ENCODE measurements around the gene PTOV1. TPM values are rescaled to one million over a fixed set of nuclear protein-coding genes. Genes with fewer than 3 reads are reported as not detected.

Gene PTOV1
- total RNA-seq, 6 donors from 2014 or later: 60.2 to 136 (median 106) TPM

DNA sequence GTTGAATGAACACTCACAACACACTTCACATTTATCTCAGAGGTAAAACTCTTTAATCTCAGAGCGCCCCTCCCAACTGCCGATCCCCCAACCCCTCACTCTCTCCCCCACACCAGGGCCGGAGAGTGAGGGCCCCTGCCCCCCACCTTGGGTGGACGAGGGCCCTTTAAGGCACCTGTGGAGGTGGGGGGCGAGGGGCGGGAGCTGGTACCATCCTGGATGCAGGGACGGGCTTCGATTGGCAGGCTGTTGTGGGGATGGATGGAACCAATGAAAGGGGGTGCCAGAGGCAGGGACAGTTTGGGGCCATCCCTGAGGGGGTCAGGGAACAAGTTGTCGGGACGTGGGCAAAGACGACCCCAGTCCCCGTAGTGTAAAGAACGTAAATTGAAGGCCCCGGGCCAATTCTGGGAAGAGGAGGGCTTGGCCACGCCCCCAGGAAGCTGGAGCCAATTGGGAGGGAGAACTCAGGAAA lies 18.1 kb downstream of the PTOV1 start:
- Histone ChIP-seq H3K4me3 (peak overlapping the region in 3 of 4 donors; percentile 53 to 78 (median 53)), H3K27ac (peak overlapping the region; percentile 88 to 94 (median 93)), H3K27me3 (no peaks in the 10 kb centered on the region), H3K9me3 (no peaks in the 10 kb centered on the region), H3K36me3 (peaks cover 0 to 26% (median 10%) of the 10 kb centered on the region in 4 donors), H3K4me1 (peaks cover 44 to 53% (median 47%) of the 10 kb centered on the region in 4 donors)
- WGBS, 2 donors: 3% methylated on average over 15 of the region's 15 CpGs
- DNase-seq (peak in 1 of 2 donors; percentile 76), ATAC-seq (ENCODE audit: low FRiP score in 2 of 2) (peak; percentile 0 to 2)
- TF ChIP-seq POLR2AphosphoS5 (IDR thresholded peaks at IDR 0.05) (peak in 1 of 2 donors; percentile 30), EP300 (IDR thresholded peaks at IDR 0.05) (no peak)

DNA sequence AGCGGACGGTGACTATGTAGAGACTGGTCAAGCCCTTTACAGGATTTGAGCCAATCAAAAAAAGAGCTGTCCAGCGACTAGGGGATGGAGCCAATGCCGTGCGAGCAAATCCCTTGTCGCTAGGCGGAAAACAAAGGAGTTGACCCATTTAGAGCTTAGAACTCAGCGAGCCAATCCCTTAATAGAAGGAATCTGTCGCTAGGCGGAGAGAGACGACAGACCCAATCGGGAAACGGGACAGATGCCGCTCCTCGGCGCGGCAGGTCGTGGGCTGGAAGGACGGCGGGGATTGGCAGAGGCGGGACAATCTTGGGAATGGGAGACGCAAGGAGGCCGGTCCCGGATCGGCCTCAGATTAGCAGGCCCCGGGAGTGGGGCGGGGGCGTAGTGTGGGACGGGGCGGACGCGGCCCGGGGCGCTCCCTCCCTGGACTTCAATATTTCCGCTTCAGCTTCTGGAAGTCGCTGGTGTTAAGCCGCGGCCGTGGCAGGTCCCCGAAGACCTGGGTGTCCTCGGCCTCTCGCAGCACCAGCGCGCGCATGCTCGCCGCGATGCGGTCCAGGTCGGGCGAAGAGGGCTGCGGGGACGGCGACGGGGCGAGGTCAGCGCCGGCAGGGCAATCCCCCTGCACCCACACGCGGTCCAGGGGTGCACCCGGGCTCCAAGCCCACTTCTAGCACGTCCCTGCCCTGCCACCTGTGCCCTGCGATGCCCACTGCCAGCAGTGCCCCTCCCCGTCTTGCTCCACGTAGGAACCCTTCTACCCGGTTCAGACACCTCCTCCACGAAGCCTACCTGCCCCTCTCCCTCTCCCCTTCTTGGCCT lies 18.7 kb downstream of the PTOV1 start:
- Histone ChIP-seq H3K4me1 (peaks cover 43 to 60% (median 47%) of the 10 kb centered on the region in 4 donors), H3K9me3 (no peaks in the 10 kb centered on the region), H3K36me3 (peaks cover 0 to 19% (median 7%) of the 10 kb centered on the region in 4 donors), H3K27me3 (no peaks in the 10 kb centered on the region), H3K27ac (peak overlapping the region; percentile 88 to 94 (median 93)), H3K4me3 (peak overlapping the region; percentile 17 to 78 (median 53))
- TF ChIP-seq POLR2A (IDR thresholded peaks at IDR 0.05) (peak in 2 of 4 donors; percentile 87 to 89), POLR2AphosphoS5 (IDR thresholded peaks at IDR 0.05) (peak; percentile 72 to 83), EP300 (IDR thresholded peaks at IDR 0.05) (no peak)
- TF ChIP-seq, protein P1, sequence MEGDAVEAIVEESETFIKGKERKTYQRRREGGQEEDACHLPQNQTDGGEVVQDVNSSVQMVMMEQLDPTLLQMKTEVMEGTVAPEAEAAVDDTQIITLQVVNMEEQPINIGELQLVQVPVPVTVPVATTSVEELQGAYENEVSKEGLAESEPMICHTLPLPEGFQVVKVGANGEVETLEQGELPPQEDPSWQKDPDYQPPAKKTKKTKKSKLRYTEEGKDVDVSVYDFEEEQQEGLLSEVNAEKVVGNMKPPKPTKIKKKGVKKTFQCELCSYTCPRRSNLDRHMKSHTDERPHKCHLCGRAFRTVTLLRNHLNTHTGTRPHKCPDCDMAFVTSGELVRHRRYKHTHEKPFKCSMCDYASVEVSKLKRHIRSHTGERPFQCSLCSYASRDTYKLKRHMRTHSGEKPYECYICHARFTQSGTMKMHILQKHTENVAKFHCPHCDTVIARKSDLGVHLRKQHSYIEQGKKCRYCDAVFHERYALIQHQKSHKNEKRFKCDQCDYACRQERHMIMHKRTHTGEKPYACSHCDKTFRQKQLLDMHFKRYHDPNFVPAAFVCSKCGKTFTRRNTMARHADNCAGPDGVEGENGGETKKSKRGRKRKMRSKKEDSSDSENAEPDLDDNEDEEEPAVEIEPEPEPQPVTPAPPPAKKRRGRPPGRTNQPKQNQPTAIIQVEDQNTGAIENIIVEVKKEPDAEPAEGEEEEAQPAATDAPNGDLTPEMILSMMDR (IDR thresholded peaks at IDR 0.05): peak in 2 of 6 experiments; percentile 25 to 33
- DNase-seq: peak; percentile 95
- peak; percentile 89 to 93 for ATAC-seq (ENCODE audit: low FRiP score in 2 of 2)
- 0 to 1% methylated on average over 17 to 39 of the region's 67 CpGs for WGBS, 2 donors

DNA sequence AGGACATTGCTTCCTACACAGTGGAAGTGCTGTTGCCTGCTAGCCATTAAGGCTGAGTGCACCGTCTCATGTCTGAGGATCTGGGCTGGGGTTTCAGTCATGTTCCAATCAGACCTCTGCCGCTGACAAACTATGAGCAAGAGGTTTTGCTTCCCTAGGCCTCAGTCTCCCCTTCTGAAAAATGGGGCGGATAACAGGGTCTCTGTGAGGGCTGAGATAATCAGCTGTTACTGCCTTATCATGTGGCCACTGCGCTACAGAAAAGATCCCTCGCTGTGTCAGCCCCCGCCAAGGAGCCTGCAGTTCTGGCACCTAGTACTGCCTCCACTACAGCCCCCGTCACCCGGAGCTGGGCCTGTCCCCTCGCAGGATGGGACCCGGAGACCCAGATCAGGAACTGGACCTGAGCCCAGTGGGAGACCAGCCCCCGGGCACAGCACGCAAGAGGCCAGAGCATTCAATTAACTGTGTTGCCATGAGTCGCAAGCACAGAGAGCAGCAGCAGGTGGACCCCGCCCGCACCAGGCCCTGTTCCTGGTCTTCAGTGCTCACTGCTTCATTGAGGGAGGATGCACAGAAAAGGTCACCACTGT lies 19.4 kb downstream of the PTOV1 start:
- DNase-seq (peak in 1 of 2 donors; percentile 69), ATAC-seq (ENCODE audit: low FRiP score in 2 of 2) (no peak)
- 77% methylated on average over 15 of the region's 15 CpGs; no CpG with 5 or more reads in 1 of the 2 donors for WGBS, 2 donors
- TF ChIP-seq POLR2AphosphoS5 (IDR thresholded peaks at IDR 0.05) (no peak), POLR2A (IDR thresholded peaks at IDR 0.05) (no peak), EP300 (IDR thresholded peaks at IDR 0.05) (no peak)
- TF ChIP-seq, protein P1 (IDR thresholded peaks at IDR 0.05): no peak
- Histone ChIP-seq H3K27ac (peak overlapping the region; percentile 87 to 94 (median 90)), H3K36me3 (peaks cover 0 to 14% (median 7%) of the 10 kb centered on the region in 4 donors), H3K4me3 (peak overlapping the region; percentile 17 to 78 (median 53)), H3K27me3 (no peaks in the 10 kb centered on the region), H3K4me1 (peaks cover 42 to 61% (median 48%) of the 10 kb centered on the region in 4 donors), H3K9me3 (no peaks in the 10 kb centered on the region)

DNA sequence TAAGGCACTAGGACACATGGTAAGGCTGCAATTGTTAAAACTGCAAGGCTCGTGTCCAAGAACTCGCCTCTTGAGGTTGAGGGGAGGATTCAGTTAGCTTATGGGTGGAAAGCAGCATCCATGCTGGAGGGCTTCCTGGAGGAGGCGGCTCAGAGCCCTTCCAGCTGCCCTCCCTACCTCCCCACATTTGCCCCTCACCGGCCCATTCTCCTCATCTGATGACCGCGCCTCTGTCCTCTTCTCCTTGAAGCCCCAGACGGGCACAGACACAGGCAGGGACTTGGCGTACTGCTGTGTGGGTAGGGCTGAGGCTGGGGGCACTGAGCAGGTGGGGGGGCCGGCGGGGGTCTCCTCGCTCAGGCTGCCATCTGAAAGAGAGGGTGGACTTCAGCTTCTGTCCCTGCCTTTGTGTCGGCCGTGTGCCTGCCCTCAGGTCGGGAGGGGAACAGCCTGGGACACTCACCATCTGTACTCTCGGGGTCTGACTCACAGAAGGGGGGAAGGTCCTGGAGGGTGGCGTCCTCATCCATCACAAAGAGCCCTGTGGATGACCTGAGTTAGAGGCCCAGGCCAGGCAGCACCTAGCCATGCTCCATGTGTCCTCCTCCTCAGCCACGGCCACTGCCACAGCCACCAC lies 20.5 kb downstream of the PTOV1 start:
- Histone ChIP-seq H3K9me3 (no peaks in the 10 kb centered on the region), H3K4me3 (no peak overlapping the region), H3K36me3 (peaks cover 0 to 14% (median 7%) of the 10 kb centered on the region in 4 donors), H3K27ac (no peak overlapping the region), H3K27me3 (no peaks in the 10 kb centered on the region), H3K4me1 (peaks cover 36 to 55% (median 43%) of the 10 kb centered on the region in 4 donors)
- ATAC-seq (ENCODE audit: low FRiP score in 2 of 2) (no peak), DNase-seq (no peak)
- WGBS, 2 donors: 94 to 97% methylated on average over 7 to 17 of the region's 17 CpGs
- no peak for TF ChIP-seq POLR2A (IDR thresholded peaks at IDR 0.05)
- no peak for TF ChIP-seq EP300 (IDR thresholded peaks at IDR 0.05)

DNA sequence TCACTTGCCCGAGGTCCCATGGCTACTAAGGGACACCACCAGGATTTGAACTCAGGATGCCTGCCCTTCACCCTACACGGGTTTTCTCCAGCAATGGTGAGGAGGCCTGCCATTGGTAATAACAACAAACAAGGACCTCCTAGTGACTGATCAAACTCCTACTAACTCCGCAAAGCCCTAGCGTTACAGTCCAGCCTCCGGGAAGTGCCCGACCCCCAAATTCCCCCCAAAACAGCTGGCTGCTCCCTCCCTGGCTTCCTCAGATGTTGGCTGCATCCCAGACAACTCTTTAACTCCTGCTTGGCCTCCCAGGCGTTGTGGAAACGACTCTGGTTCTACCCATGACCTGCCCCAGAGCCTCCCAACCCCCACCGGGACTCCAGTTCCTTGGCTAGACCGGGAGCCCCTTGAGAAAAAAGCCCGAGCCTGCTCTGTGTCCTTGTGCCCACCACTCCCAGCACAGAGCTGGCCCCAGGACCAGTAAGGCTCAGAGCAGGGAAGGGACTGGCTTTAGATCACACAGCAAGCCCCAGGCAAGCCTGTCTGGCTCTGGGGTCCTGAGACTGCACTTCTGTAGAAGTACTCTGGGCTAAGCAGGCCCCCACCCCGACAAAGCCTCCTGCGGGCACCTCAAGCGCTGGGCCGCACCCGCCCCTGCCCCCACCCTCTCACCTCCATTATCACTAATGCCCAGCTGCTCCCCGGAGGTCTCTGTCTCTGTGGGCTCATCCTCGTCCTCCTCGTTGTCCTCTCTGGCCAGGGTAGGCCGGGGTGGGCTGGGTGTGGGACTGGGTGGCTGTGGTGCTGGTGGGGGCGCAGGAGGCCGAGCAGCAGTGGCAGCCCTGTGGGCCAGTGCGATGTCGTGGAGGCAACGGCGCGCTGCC lies 21.5 kb downstream of the PTOV1 start:
- no peak for DNase-seq
- Histone ChIP-seq H3K27ac (peak overlapping the region in 1 of 4 donors; percentile 32), H3K4me3 (no peak overlapping the region), H3K9me3 (no peaks in the 10 kb centered on the region), H3K27me3 (no peaks in the 10 kb centered on the region), H3K36me3 (peaks cover 0 to 14% (median 7%) of the 10 kb centered on the region in 4 donors), H3K4me1 (peaks cover 32 to 51% (median 40%) of the 10 kb centered on the region in 4 donors)
- ATAC-seq (ENCODE audit: low FRiP score in 2 of 2): no peak
- WGBS, 2 donors: 78 to 89% methylated on average over 3 to 27 of the region's 27 CpGs
- TF ChIP-seq EP300 (IDR thresholded peaks at IDR 0.05) (no peak), POLR2AphosphoS5 (IDR thresholded peaks at IDR 0.05) (no peak), POLR2A (IDR thresholded peaks at IDR 0.05) (no peak)
- TF ChIP-seq, protein P1 (IDR thresholded peaks at IDR 0.05): no peak
